Measurements from ENCODE around the gene HSF4. TPM values are rescaled to one million over a fixed set of nuclear protein-coding genes. Genes with fewer than 3 reads are reported as not detected.

HSF4 gene
- total RNA-seq, 1 donor from 2014 or later = 2.2 TPM

- H3K27ac Mint-ChIP-seq = peak overlapping the region; percentile 49
- peaks cover 67% of the 10 kb centered on the region for H3K27me3 Mint-ChIP-seq
- peaks cover 24% of the 10 kb centered on the region for H3K4me1 Mint-ChIP-seq (ENCODE audit: low read depth)
- no peaks in the 10 kb centered on the region for H3K9me3 Mint-ChIP-seq (ENCODE audit: low read depth)
- peak; percentile 77 for DNase-seq (ENCODE audit: low spot score, unreplicated experiment)
- H3K36me3 Mint-ChIP-seq (ENCODE audit: insufficient read depth) = peaks cover 4% of the 10 kb centered on the region
- TF ChIP-seq, protein P1, sequence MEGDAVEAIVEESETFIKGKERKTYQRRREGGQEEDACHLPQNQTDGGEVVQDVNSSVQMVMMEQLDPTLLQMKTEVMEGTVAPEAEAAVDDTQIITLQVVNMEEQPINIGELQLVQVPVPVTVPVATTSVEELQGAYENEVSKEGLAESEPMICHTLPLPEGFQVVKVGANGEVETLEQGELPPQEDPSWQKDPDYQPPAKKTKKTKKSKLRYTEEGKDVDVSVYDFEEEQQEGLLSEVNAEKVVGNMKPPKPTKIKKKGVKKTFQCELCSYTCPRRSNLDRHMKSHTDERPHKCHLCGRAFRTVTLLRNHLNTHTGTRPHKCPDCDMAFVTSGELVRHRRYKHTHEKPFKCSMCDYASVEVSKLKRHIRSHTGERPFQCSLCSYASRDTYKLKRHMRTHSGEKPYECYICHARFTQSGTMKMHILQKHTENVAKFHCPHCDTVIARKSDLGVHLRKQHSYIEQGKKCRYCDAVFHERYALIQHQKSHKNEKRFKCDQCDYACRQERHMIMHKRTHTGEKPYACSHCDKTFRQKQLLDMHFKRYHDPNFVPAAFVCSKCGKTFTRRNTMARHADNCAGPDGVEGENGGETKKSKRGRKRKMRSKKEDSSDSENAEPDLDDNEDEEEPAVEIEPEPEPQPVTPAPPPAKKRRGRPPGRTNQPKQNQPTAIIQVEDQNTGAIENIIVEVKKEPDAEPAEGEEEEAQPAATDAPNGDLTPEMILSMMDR (IDR thresholded peaks at IDR 0.05; ENCODE audit: unreplicated experiment) = peak; percentile 42
- H3K4me3 Mint-ChIP-seq (ENCODE audit: low read depth) = peak overlapping the region; percentile 67
These were observed 9.5 kb downstream of the HSF4 start for GRCh38 chr16:67173808-67174705.

- TF ChIP-seq, protein P1 (IDR thresholded peaks at IDR 0.05; ENCODE audit: unreplicated experiment) = no peak
- H3K36me3 Mint-ChIP-seq (ENCODE audit: insufficient read depth) = peaks cover 4% of the 10 kb centered on the region
- no peak for DNase-seq (ENCODE audit: low spot score, unreplicated experiment)
- no peak overlapping the region for H3K27ac Mint-ChIP-seq
- peaks cover 61% of the 10 kb centered on the region for H3K27me3 Mint-ChIP-seq
- H3K4me3 Mint-ChIP-seq (ENCODE audit: low read depth) = no peak overlapping the region
- H3K4me1 Mint-ChIP-seq (ENCODE audit: low read depth) = peaks cover 22% of the 10 kb centered on the region
- no peaks in the 10 kb centered on the region for H3K9me3 Mint-ChIP-seq (ENCODE audit: low read depth)
These were observed 10.2 kb downstream of the HSF4 start for GRCh38 chr16:67174706-67175231.

GRCh38 chr16:67176662-67177061 lies 12.1 kb downstream of the HSF4 start:
- Mint-ChIP-seq H3K4me3 (ENCODE audit: low read depth) (no peak overlapping the region), H3K36me3 (ENCODE audit: insufficient read depth) (peaks cover 4% of the 10 kb centered on the region), H3K27me3 (peaks cover 47% of the 10 kb centered on the region), H3K9me3 (ENCODE audit: low read depth) (no peaks in the 10 kb centered on the region), H3K4me1 (ENCODE audit: low read depth) (peaks cover 14% of the 10 kb centered on the region), H3K27ac (peak overlapping the region; percentile 63)
- TF ChIP-seq, protein P1 (IDR thresholded peaks at IDR 0.05; ENCODE audit: unreplicated experiment) = no peak
- DNase-seq (ENCODE audit: low spot score, unreplicated experiment) = no peak

DNA sequence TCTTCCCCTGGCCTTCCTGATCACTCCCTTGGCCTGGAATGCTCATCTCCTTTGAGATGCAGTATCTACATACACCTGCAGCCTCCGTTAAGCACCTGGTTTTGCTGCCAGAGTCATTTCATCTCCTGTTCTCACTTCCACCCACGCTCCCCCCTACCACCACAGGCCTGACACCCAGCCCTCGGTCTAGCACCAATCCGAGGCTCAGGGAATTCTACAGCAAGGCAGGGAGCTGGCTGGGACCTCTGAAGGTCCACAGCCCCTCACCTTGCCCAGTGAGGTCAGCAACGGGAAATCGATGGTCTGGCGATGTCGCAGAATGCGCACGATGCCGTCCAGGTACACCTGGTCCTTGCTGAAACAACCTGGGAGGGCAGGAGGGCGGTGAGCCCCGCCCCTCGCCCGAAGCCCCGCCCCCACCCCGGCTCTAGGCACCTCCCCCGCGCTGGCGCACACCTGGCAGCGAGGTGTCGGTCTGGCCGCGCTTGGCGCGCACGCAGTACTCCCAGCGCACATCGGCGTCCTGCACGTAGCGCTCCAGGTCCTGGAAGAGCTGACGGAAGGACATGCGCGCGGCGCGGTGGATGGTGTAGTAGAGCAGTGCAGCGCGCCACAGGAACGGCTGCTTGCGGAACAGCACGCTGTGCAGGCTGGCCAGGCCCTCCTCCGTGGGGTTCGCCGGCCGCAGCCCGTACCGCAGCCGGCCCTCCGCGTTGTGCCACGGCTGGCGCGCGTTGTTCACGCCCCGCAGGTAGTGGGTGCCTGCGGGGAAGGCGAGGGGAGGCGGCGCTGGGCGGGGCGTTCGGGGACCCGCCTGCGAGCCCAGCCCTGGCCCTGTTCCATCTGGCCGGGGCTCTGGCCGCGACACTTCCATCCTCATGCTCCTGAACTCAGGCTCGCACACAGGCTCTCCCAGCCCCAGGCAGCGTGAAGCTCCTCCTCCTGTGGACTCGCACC lies 13.5 kb downstream of the HSF4 start:
- H3K27me3 Mint-ChIP-seq = peaks cover 37% of the 10 kb centered on the region
- H3K4me3 Mint-ChIP-seq (ENCODE audit: low read depth) = peak overlapping the region; percentile 42
- peaks cover 13% of the 10 kb centered on the region for H3K4me1 Mint-ChIP-seq (ENCODE audit: low read depth)
- TF ChIP-seq, protein P1 (IDR thresholded peaks at IDR 0.05; ENCODE audit: unreplicated experiment) = no peak
- H3K27ac Mint-ChIP-seq = peak overlapping the region; percentile 51
- peak; percentile 65 for DNase-seq (ENCODE audit: low spot score, unreplicated experiment)
- H3K36me3 Mint-ChIP-seq (ENCODE audit: insufficient read depth) = peaks cover 4% of the 10 kb centered on the region
- no peaks in the 10 kb centered on the region for H3K9me3 Mint-ChIP-seq (ENCODE audit: low read depth)
